GM21786 (cell line): ENCODE data around the gene COL27A1.

ENCODE experiments used
- ATAC-seq: cut with Tn5 transposase; IDR thresholded peaks from one replicate; pipeline ENCODE4 v1.9.1; 2021; ENCODE audit not compliant: unreplicated experiment

Gene COL27A1

GRCh38 chr9:114261987-114262386 lies 106.7 kb downstream of the COL27A1 start:
- ATAC-seq, result no peak

GRCh38 chr9:114263853-114264510 lies 108.6 kb downstream of the COL27A1 start:
- no peak for ATAC-seq

- ATAC-seq, result no peak
These were observed 109.6 kb downstream of the COL27A1 start for GRCh38 chr9:114264806-114265550.

GRCh38 chr9:114266969-114267368 lies 111.6 kb downstream of the COL27A1 start:
- ATAC-seq, result no peak

GRCh38 chr9:114269023-114269422 lies 113.7 kb downstream of the COL27A1 start:
- no peak for ATAC-seq

GRCh38 chr9:114270120-114270975 lies 115.0 kb downstream of the COL27A1 start:
- ATAC-seq, result no peak

- ATAC-seq, result no peak
These were observed 116.5 kb downstream of the COL27A1 start for GRCh38 chr9:114271556-114272510.

GRCh38 chr9:114272739-114273431 lies 117.5 kb downstream of the COL27A1 start:
- no peak for ATAC-seq

- no peak for ATAC-seq
These were observed 118.1 kb downstream of the COL27A1 start for GRCh38 chr9:114273461-114273881.

GRCh38 chr9:114274217-114274616 lies 118.9 kb downstream of the COL27A1 start:
- ATAC-seq, result no peak

- no peak for ATAC-seq
These were observed 120.1 kb downstream of the COL27A1 start for GRCh38 chr9:114275246-114276004.

- ATAC-seq, result no peak
These were observed 121.8 kb downstream of the COL27A1 start for GRCh38 chr9:114276908-114277821.

- ATAC-seq, result no peak
These were observed 123.0 kb downstream of the COL27A1 start for GRCh38 chr9:114278356-114278755.

- no peak for ATAC-seq
These were observed 123.7 kb downstream of the COL27A1 start for GRCh38 chr9:114278881-114279570.

GRCh38 chr9:114279693-114280092 lies 124.4 kb downstream of the COL27A1 start:
- ATAC-seq, result no peak

- ATAC-seq, result no peak
These were observed 125.5 kb downstream of the COL27A1 start for GRCh38 chr9:114280636-114281472.
